OCI-LY7 (cell line): ENCODE results near the gene PSENEN. TPM values are rescaled to one million over a fixed set of nuclear protein-coding genes. Genes with fewer than 3 reads are reported as not detected.

Experiments
- BruUV-seq: library from RNA; stranded (reverse); fragments of 400-500 nt; replicated peaks from 2 replicates; lab custom pipeline; 2021; lab: Mats Ljungman, UMichigan
- CTCF ChIA-PET: fragments of 300-600 bp; sonication (Branson Sonifier 250); formaldehyde crosslinking; loops from one replicate; lab custom pipeline; 2022; ENCODE audit warnings: antibody characterized with exemption; ENCODE audit not compliant: unreplicated experiment; lab: Charles Lee
- POLR2A ChIA-PET: fragments of 300-600 bp; sonication (Branson Sonifier 250); formaldehyde crosslinking; loops from one replicate; lab custom pipeline; 2022; ENCODE audit warnings: antibody characterized with exemption; lab: Charles Lee
- DNase-seq: peaks from one replicate; pipeline ENCODE4 v3.0.0-alpha.2; 2015; ENCODE audit warnings: low spot score
- H2AFZ ChIP-seq: fragments of 200-600 bp; sonication (generic), shearing (Covaris generic); 2 replicates; pipeline ENCODE4 v1.6.1; 2014; ENCODE audit warnings: mild to moderate bottlenecking, antibody characterized with exemption, low read length, moderate library complexity
- H3K27ac ChIP-seq: fragments of 200-600 bp; sonication (generic); 2 replicates; pipeline ENCODE4 v1.5.1; 2014; ENCODE audit warnings: mixed run types, low read depth, mild to moderate bottlenecking, moderate library complexity, low read length, inconsistent platforms; ENCODE audit not compliant: poor library complexity, severe bottlenecking
- H3K36me3 ChIP-seq: fragments of 200-600 bp; sonication (generic); 2 replicates; pipeline ENCODE4 v1.6.1; 2014; ENCODE audit warnings: mild to moderate bottlenecking, antibody characterized with exemption, low read length, moderate library complexity, mixed read lengths; ENCODE audit not compliant: insufficient read depth
- H3K4me1 ChIP-seq: fragments of 200-600 bp; sonication (generic); 2 replicates; pipeline ENCODE4 v1.5.1; 2014; ENCODE audit warnings: mild to moderate bottlenecking, low read length; ENCODE audit not compliant: insufficient read depth, poor library complexity, severe bottlenecking
- H3K4me2 ChIP-seq: fragments of 200-600 bp; sonication (generic); 2 replicates; pipeline ENCODE4 v1.6.1; 2014; ENCODE audit warnings: mild to moderate bottlenecking, low read length
- H3K4me3 ChIP-seq: fragments of 200-600 bp; sonication (generic); 2 replicates; pipeline ENCODE4 v1.5.1; 2014; ENCODE audit warnings: mild to moderate bottlenecking, low read depth, low read length; ENCODE audit not compliant: poor library complexity, severe bottlenecking
- H3K79me2 ChIP-seq: fragments of 200-600 bp; sonication (generic); 2 replicates; pipeline ENCODE4 v1.6.1; 2016; ENCODE audit warnings: low read depth, mild to moderate bottlenecking, low read length, moderate library complexity, mixed read lengths; ENCODE audit not compliant: insufficient read depth
- H3K9me2 ChIP-seq: fragments of 200-600 bp; sonication (generic); 2 replicates; pipeline ENCODE4 v1.6.1; 2016; ENCODE audit warnings: mild to moderate bottlenecking, low read length, mixed read lengths; ENCODE audit not compliant: insufficient read depth
- H3K9me3 ChIP-seq: fragments of 200-600 bp; sonication (generic); 2 replicates; pipeline ENCODE4 v1.6.1; 2014; ENCODE audit warnings: mild to moderate bottlenecking, mixed run types, low read length, mixed read lengths
- H4K20me1 ChIP-seq: fragments of 200-600 bp; sonication (generic); 2 replicates; pipeline ENCODE4 v1.6.1; 2014; ENCODE audit warnings: mild to moderate bottlenecking, antibody characterized with exemption, low read length, moderate library complexity, mixed read lengths; ENCODE audit not compliant: insufficient read depth
- CTCF ChIP-seq: fragments of 200-600 bp; sonication (generic); conservative IDR thresholded peaks from 2 replicates; pipeline ENCODE4 v1.5.1; 2014; ENCODE audit warnings: mild to moderate bottlenecking, antibody characterized with exemption, low read length, moderate library complexity, mixed read lengths
- EZH2phosphoT487 ChIP-seq: fragments of 200-600 bp; sonication (generic); IDR thresholded peaks from 2 replicates; pipeline ENCODE4 v1.6.1; 2018; ENCODE audit warnings: low read depth, borderline replicate concordance, mild to moderate bottlenecking, mixed run types, antibody characterized with exemption, low read length, moderate library complexity, mixed read lengths
- intact Hi-C: fragments of 100-400 bp; cut with micrococcal nuclease; formaldehyde crosslinking; loops from one replicate; pipeline ENCODE4 v1.10.0; 2022; ENCODE audit not compliant: unreplicated experiment
- total RNA-seq, 2 experiments: library from RNA; depleted of rRNA in 1 of 2; stranded (reverse); fragments of >200 nt in 1 of 2; shearing (Covaris generic) in 1 of 2; gene quantifications; 2 replicates each; pipeline ENCODE4 v1.2.3, GENCODE V29; 2014 to 2022

The PSENEN gene
- total RNA-seq, 2 experiments from 2014 or later, result 25.7 to 51.0 TPM

DNA sequence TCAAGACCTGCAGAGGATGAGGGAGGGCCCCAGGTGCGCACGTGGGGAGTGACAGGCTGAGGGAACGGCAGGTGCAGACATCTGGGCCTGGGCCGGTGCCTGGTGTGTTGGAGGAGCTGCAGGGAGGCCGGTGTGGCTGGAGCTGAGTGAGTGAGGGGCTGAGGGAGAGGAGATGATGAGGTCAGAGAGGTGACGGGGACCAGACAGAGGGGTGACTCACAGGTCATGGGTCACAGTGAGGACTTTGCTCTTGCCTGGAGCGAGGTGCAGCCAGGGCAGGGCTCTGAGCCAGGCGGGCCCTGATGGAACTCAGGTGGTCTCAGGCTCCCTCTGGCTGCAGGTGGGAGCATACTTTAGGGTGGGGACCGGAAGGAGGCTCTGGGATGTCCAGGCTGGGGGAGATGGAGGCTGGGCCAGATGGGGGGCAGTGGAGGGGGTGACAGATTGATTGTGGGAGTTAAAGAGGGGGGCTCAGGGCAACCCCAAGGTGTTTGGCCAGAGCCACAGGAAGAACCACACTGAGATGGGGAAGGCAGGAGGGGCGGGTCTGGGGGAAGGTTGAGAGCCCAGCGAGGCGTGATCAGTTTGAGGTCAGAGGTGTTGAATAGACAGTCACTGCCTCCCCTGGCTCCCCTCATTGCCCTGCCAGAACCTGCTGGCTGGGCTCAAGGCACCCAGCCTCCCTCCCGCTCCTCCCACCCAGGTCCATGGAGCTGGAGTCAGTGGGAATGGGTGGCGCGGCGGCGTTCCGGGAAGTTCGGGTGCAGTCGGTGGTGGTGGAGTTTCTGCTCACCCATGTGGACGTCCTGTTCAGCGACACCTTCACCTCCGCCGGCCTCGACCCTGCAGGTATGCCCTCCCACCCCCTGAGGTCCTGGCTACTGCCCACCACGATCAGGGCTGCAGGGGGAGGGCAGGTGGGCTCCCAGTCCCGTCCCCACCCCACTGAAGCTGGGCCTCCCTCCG is 38.3 kb downstream of the PSENEN start:
- TF ChIP-seq CTCF, result no peak
- Histone ChIP-seq H2AFZ (no peak overlapping the region), H4K20me1 (no peaks in the 10 kb centered on the region), H3K9me2 (no peaks in the 10 kb centered on the region), H3K4me1 (no peaks in the 10 kb centered on the region), H3K36me3 (peaks cover 5% of the 10 kb centered on the region; the same call in 1 of the 2 replicates), H3K79me2 (no peaks in the 10 kb centered on the region), H3K27ac (no peak overlapping the region), H3K4me2 (no peak overlapping the region), H3K9me3 (no peaks in the 10 kb centered on the region), H3K4me3 (no peak overlapping the region)
- ChIA-PET POLR2A (no interaction called here), CTCF (no interaction called here)
- intact Hi-C loops, result no loop called here
- no peak for DNase-seq
- BruUV-seq, result no TSS peak

- no peak overlapping the region for H3K4me2 ChIP-seq
- H3K9me3 ChIP-seq, result no peaks in the 10 kb centered on the region
- no TSS peak for BruUV-seq
- no peak overlapping the region for H2AFZ ChIP-seq
- no peaks in the 10 kb centered on the region for H4K20me1 ChIP-seq
- no peaks in the 10 kb centered on the region for H3K4me1 ChIP-seq
- no peak overlapping the region for H3K4me3 ChIP-seq
- peaks cover 5% of the 10 kb centered on the region; the same call in 1 of the 2 replicates for H3K36me3 ChIP-seq
- no peaks in the 10 kb centered on the region for H3K79me2 ChIP-seq
- ChIA-PET POLR2A (no interaction called here), CTCF (interaction anchor here (0.6 kb wide), 1 partner anchor 8 kb away, joined by 7 read pairs; no protein-coding TSS in a partner anchor)
- TF ChIP-seq EZH2phosphoT487 (no peak), CTCF (no peak)
- H3K9me2 ChIP-seq, result no peaks in the 10 kb centered on the region
- H3K27ac ChIP-seq, result no peak overlapping the region
- no peak for DNase-seq
- intact Hi-C loops, result no loop called here
Measured at GRCh38 chr19:35784503-35785338, 39.3 kb downstream of the PSENEN start.
